GM12872 (cell line): ENCODE results near the gene TMEFF2.

Experiments
- TF ChIP-seq, protein P1 (sequence below): IDR thresholded peaks from 3 replicates; pipeline ENCODE4 v1.5.1; 2011; ENCODE audit warnings: low read depth, mild to moderate bottlenecking, low read length, moderate library complexity; ENCODE audit not compliant: insufficient read depth

Gene TMEFF2

DNA sequence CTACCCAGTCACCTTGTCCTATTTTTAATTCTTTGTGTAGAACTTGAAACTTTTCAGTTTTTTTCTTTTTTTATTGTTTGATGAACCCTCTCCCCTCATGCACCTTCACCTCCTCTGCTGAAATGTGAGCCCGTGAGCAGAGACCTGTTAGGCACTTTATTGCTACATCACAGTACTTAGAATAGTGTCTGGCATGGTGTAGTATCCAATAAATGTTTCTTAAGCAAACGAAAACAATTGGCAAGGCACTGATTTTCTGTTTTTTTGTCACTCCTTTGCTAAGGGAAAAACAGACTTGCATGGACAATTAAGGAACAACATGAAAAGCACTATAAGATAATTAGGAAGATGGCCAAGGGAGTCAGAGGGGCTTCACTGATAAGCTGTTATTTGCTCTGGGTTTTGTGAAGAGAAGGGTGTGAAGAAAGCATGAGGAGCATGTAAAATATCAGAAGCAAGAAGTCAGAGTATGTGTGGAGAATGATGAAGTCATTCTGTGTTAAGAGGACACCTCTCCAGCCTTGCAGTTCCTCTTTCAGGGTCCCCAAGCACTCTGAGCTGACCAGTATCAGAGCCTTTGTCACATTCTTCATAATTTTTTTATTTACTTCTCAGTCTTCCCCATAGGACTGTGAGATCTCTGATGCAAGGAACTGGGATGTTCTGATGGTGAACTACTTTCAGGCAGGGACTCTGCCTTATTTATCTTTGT lies 248.1 kb downstream of the TMEFF2 start:
- TF ChIP-seq, protein P1, sequence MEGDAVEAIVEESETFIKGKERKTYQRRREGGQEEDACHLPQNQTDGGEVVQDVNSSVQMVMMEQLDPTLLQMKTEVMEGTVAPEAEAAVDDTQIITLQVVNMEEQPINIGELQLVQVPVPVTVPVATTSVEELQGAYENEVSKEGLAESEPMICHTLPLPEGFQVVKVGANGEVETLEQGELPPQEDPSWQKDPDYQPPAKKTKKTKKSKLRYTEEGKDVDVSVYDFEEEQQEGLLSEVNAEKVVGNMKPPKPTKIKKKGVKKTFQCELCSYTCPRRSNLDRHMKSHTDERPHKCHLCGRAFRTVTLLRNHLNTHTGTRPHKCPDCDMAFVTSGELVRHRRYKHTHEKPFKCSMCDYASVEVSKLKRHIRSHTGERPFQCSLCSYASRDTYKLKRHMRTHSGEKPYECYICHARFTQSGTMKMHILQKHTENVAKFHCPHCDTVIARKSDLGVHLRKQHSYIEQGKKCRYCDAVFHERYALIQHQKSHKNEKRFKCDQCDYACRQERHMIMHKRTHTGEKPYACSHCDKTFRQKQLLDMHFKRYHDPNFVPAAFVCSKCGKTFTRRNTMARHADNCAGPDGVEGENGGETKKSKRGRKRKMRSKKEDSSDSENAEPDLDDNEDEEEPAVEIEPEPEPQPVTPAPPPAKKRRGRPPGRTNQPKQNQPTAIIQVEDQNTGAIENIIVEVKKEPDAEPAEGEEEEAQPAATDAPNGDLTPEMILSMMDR, result no peak

DNA sequence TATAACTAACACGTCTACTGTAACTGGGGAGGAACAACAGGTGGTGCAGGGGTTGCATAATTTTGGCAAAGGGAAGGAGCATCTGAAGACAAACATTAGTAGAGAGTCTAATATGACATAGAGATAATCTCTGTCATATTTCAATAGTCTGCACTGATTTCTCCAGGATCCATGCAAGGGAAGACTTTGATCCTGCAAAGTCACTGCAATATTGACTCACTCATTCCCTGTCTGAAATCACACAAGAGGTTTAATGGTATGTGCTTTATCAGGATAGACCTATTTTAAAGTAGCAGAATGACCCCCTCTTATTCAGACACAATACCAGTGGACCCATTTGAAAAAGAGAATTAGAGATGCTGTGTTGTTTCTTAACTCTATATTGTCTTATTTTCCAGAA lies 249.1 kb downstream of the TMEFF2 start:
- TF ChIP-seq, protein P1, result no peak

DNA sequence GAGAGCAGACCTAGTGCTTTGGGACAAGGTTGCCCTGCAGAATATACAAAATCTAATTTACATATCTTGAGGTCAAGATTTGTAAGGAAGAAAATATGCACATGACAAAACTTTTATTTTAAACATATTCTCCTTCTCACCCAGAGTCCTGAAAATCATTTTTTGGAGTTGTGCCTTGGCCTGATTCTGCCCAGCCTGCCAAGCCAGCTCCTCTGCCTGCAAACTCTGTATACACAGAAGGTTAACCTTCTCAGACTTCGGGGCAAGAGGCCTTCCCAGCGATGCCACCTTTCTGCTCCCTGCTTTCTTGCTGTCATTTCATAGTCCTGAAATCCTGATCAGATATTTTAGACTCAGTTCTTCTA lies 252.0 kb downstream of the TMEFF2 start:
- TF ChIP-seq, protein P1, result no peak

DNA sequence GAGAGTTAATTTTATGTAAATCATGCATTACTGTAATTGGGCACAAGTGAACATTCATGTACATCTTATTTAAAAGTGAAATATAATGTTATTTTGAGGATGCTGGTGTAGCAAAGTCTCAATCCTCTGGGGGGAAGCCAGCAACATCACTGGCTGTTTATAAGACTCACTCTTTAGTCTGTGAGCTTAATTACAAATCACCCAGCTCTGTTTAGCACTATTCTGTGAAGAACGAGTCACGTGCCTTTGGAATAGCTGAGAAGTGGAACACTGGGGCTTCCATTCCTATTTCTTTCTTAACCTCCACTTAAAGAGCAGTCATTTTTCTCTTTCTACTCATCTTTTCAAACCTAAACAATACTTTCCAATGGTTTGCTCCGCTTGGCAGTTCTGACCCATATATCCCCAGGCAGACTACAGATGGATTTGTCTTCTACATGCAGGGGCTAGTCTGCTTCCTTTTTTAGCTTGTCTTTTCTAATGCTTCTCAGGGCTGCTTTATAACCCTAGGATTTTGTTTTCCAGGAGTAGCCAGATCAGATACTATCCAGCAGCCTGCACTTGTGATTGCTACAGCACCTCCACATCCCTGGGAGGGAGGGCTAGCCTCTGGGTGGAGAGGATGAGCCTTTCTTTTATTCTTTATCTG lies 252.5 kb downstream of the TMEFF2 start:
- TF ChIP-seq, protein P1, result no peak

DNA sequence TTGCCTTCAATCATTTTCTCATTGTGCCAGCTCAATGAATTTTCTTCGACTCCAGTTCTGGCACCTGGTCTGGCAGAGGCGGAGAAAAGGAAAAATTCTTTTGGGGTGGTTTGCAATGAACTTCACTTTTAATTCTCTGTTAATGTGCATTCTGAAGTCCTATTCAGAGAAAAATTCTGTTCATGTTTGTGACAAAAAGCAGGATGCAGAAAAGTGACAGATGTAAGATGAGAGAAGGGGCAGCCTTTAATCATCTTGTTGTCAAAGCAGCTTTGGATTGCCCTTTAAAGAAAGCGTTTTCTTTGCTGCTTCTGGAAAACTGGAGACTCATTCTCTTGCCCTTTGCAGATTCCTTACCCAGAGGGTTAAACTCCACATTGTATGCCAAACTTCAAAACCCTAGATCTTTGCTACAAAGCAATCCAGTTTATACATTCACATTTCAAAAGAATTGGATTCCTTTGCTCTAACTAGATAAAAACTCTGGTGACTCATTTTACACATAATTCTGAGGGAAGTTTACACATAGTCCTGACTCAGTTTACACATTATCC lies 253.3 kb downstream of the TMEFF2 start:
- TF ChIP-seq, protein P1, result no peak

DNA sequence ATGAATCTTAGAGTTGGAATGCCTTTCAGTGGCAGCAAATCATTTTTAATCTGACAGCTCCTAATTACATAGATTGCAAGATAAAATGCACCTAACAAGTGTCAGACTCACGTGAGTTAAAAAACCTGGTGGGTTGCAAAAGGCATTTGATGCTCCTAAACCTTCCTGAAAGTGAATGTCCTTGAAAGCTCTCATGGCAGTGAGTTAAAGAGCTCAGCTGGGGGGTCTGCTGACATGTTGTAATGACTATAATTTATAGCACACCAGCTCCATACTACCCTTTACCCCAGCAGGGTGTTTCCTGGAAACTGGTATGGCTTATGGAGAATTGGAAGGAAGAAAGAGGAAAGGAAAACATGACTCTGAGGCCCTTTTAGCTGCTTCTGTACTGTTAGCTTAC lies 256.0 kb downstream of the TMEFF2 start:
- TF ChIP-seq, protein P1, result no peak

DNA sequence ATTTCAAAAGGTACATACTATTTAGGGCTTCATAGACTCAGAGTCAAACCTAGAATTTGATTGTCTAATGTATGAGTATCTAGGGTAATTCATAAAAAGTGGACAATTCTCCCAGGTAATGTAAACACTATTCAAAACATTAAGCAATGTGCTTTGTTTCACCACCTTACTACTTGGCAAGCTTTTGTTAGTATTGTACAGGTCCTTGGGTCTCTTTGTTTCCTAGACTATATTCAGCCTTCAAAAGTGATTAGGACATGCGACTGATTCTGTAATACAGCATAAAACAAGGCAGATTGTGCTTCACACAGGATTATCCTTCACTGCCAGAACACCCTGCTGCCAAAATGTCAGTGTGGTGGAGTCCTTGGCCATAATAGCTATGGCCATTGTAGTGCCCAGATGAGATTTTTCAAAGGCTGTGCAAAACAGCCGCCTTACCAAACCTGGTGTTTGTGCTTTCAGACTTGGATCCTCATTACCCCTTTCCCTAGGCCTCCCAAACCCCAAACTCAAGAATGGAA lies 257.8 kb downstream of the TMEFF2 start:
- TF ChIP-seq, protein P1, result no peak
